Stimulated activated CD8-positive, alpha-beta memory T cell treated with anti-CD3 and anti-CD28 coated beads, Interleukin-15, amount 100 ng/mL, for 1 hour (primary cell): ENCODE measurements around the gene PLOD1.

Source experiments
- DNase-seq: peaks from one replicate; pipeline ENCODE4 v3.0.0-alpha.2; 2020; ENCODE audit warnings: low read depth

Gene PLOD1

DNA sequence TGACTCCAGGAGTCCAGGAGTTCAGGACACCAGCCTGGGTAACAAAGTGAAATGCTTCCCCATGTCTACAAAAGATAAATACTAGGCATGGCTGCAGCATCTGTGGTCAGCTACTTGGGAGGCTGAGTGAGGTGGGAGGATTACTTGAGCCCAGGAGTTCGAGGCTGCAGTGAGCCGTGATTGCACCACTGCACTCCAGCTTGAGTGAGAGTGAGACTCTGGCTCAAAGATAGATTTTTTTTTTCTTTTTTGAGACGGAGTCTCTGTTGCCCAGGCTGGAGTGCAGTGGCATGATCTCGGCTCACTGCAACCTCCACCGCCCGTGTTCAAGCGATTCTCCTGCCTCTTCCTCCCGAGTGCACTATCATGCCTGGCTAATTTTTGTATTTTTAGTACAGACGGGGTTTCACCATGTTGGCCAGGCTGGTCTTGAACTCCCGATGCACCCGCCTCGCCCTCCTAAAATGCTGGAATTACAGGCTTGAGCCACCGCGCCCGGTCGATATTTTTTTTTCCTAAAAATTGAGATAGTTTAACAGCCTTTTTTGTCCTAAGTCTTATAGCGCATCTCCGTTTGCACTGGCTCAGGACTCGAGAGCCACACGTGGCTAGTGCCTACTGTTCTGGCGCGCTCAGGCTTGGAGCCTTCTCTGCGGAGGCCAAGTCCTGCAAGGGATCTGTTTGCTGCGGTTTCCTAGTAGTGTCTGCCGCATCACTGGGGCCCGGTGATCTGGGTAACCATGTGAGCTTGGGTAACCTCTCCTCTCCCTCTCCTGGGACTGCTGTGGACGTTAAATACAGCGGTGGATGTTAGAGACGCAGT is 44.7 kb downstream of the PLOD1 start:
- DNase-seq: no peak

DNA sequence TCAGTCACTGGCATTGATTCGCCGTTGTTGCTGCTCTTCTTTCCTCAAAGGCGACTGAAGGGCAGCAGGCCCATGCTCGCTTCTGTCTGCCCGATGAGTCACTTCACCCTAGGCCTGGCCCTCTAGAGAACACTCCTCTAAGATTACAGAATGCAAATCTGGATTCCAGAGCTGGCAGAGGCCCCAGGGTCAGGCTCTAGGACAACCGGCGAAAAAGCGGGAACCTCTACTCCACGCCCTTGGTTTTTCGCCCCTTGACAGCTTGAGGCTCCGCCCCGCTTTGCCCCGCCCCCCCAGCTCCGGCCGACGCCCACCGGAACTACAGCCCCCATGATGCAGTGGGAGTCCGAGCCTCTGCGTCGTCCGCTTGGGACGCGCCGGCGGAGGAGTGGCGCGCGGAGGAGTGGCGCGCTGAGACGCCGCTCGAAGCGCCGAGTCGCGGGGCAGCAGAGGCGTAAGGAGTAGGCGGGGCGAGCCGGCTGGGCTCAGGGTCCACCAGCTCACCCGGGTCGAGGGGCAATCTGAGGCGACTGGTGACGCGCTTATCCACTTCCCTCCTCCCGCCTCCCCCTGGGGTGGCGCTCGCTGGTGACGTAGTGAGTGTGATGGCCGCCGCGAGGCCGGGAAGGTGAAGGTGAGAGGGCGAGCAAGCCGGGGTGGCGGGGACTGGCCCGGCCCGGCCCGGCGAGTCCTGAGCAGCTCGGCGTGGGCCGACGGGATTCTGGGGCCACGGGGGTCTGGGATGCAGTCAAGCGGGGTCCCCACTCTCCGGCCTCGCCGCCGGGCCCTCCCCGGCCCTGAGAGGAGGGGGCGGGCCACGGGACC is 45.5 kb downstream of the PLOD1 start, which contains the start of gene MFN2:
Gene MFN2, plus strand, starts transcription at position 594 of the 825 bp plus-strand sequence. CDS start 8,725 bp downstream, outside the sequence.
- peak; percentile 85 for DNase-seq

DNA sequence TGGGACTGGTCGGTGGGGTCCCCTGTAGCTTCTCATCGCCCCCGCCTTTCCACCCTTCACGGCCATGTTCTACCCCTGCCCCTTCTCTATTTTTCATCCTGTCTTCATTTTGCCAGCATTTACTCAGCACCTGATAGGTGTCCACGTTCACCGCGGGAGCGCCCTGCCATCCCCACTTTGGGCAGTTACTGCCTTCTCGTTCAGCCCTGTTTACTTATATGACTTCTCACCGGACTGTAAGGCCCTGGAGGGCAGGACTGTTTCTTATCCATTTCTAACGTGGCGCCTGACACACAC is 46.1 kb downstream of the PLOD1 start:
- no peak for DNase-seq

DNA sequence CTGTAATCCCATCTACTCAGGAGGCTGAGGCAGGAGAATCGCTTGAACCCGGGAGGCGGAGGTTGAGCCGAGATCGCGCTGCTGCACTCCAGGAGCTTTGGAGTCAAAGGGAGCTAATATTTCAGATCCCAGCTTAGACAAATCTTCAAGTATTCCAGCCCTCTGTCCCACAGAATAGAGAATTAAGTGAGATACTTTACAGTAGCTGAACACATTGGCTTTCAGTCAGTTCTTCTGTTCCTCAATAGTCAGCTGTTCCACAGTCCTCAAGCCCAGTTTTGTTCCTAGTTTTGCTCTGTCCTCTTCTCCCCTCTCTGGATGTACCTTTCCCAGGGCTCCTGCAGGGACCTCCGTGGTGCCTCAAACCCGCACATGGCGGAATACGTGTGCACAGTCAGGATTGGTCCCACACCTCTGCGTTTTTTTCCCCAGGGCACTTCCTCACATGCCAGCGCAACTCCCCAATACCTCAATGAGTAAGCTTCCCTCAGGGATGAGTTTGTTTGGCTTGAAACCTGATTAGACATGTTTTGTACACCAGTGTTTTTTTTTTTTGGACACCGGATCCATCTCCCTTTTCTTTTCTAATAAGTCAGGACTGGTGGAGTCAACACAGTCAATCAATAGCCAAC is 47.0 kb downstream of the PLOD1 start:
- no peak for DNase-seq

DNA sequence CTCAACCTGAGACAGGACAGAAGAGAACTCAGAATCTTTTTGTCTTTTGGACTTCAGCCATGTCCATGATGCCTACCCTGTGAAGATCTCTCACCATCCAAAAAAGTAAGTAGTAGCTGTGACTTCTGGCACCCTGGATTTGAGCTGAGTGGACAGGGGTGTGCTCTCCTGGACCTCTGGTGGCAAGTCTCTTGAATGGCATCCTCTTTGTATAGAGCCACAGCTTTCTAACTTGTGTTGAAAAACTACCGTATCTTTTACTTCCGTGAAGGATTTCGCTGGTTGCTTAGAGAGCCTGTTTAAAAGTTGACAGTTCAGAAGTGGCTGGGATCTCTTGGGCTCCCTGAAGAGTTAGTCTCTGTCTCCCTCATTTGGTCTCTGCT is 47.5 kb downstream of the PLOD1 start:
- DNase-seq: no peak

DNA sequence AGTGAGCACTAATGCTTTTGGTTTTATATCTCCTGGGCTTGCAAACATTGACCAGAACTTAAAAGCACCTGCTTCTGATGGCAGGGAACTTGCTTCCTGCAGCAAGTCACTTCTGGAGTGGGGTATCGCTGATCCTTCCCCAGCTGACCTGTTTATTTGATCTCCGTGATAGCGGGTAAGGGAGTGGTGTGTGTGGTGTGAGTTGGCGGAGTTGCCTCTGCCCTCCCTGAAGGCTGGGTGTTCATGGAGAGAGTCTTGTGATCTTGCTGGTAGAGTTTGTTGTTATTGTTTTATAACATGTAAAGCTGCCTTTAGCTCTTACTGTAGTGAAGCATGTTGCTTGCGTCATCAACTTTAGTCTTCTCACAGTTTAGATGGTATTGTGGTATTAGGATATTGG is 49.6 kb downstream of the PLOD1 start:
- no peak for DNase-seq

DNA sequence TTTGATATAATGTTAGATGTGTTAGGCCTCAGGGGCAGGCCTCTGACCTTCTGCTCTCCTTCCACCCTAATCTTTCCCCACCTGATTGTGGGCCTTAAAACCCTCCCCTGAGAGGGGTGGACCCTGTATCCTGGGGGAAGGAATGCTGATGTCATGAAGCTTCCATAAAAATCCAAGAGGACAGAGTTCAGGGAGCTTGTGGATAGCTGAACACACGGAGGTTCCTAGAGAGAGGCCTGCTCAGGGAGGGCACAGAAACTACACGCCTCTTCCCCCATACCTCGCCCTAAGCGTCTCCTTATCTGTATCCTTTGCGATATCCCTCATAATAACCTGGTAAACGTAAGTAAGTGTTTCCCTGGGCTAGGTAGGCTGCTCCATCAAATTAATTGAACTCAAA is 50.1 kb downstream of the PLOD1 start:
- no peak for DNase-seq

DNA sequence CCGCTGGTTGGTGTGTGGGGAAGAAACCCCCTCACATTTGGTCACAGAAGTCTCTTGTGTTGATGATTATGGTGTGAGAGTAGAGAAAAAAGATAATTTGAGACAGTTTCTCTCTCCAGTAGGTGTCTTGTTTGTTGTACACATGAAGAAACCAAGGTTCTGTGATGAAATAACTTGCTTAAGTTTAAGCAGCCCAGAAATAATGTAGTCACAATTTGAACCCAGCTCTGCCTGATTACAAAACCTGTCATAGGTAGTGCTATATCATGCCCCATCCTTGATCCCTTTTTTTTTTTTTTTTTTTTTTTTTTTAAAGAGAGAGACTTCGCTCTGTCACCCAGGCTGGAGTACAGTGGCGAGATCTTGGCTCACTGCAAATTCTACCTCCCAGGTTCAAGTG is 50.7 kb downstream of the PLOD1 start:
- DNase-seq: no peak

DNA sequence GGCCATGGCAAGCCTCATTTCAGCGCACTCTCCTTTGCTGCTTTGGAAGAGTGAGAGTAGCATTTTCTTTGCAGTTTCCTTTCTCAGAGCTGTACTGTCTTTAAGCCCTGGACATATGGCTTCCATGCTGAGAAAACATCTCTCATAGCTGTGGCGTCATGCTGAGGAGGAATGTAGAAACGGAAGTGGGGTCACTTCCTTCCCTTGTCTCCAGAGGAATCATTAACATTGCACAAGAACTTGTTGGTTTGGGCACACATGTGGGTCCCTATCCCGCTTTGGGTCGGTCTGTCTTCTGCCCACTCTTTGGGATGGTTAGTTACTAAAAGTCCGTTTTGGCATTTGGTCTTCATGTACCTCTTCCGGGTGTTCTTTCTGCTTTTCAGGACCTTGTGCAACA is 51.3 kb downstream of the PLOD1 start:
- DNase-seq: no peak

DNA sequence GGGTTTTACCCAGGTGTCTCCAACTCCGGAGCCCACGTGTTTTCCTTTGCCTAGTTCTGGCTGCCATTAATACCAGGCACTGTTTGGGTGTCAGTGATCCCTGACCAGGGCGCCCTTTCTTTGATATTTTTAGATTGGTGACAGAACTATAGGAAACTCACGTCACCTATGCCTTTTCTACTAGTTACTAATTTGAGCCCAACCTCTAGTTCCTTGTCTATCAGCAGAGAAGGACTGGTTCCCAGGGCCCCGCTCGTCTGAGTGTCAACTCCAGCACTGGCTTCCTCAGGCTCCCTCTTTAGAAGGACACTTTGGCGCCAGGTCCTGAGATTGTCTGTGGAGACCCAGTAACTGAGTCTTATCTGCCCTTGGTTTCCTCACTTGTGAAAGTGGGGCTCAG is 55.2 kb downstream of the PLOD1 start:
- DNase-seq: no peak

DNA sequence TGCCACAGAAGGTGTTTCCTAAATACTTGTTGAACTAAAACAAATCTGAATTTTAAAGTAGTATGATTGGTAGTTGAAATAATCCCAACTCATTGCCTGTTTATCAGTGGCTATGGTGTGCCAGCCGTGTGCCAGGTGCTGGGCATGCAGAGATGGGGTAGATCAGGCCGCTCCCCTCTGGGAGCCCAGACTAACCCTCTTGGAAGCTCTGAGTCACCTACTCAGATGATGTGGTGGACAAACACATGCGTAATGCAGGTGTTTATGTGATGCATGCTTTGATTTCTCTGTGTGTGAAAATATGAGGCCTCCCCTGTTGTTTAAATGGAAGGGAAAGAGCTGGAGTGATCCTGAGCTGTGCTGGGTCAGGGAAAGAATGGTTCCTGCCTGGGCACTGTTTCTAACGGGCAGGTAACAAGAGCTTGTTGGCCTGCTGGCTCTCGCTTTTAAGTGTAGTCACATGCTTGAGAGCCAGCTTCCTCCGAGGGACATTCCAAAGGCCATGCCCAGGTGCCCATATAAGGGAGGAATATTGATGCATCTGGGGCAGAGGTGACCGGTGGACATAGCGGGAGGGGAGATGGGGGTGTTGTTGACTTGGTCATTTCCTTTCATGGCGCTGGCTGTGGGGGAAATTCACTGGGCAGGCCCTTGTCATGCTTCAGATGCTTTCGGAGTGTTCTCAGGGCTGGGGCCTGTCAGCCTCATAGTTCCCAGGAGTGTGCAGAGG is 56.0 kb downstream of the PLOD1 start:
- no peak for DNase-seq

DNA sequence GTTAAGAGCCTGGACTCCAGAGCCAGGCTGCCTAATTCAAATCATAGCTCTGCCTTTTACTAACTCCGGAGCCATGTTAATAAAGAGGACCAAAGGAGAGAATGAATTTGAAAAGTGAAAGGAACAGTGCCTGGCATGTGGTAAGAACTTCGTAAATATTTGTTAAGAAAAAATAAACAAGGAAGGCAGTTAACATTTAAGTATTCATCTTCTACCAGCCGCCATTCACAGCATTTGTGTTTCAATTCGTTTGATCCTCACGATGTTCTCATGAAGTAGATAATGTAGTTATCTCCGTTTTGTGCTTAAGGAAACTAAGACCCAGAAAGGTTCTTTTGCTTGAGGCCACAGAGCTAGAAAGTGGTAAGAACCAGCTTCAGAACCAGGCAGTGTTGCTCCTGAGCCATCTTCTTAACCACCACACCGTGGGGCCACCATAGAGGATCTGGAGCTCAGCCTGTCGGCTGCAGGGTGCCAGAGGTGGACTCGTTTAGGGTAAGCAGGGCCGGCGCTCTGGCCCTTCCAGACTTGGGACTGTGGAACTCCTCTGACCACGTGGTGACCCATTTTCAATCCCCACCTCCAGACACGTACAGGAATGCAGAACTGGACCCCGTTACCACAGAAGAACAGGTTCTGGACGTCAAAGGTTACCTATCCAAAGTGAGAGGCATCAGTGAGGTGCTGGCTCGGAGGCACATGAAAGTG is 57.6 kb downstream of the PLOD1 start:
- no peak for DNase-seq

DNA sequence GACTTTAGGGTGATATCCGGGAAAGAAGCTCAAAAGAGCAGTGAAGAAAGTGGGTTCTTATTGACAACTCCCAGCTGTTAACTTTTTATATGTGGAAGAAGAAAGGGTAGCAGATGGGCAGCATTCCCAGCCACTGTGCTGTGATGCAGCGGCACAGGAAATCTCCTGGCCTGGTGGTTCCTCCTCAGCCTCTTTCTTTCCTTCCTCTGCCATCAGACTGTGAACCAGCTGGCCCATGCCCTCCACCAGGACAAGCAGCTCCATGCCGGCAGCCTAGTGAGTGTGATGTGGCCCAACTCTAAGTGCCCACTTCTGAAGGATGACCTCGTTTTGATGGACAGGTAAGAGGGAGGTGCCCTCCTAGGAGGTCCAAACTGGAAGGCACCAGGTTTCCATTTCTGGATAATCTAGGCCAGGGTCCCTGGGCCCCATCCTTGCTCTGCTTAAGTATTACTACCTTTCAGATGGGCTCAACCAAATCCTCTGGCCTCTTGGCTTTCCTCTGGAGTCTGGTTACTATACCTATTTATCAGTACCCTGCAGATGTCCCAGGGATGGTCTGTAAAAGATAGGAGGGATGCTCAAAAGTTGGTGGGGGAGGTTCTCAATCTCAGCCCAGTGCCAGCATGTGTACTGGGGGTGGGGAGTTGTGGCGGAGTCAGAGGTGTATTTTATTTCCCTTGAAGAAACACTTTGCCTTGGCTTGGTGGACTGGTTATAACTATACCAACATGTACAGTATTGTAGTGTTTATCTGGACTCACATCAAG is 62.7 kb downstream of the PLOD1 start:
- no peak for DNase-seq

DNA sequence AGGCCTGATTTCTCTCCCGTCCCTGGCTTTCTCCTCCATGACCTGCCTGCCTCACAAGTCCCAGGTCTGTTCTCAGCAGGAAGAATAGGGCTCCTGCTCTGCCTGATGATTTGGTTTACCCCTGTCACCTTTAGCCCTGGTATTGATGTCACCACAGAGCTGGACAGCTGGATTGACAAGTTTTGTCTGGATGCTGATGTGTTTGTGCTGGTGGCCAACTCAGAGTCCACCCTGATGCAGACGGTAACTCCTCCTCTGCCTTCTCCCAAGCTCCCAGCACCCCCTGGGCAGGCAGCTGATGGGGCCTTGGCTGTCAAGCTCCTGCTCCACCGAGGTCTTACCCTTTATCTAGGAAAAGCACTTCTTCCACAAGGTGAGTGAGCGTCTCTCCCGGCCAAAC is 64.1 kb downstream of the PLOD1 start:
- DNase-seq: no peak

DNA sequence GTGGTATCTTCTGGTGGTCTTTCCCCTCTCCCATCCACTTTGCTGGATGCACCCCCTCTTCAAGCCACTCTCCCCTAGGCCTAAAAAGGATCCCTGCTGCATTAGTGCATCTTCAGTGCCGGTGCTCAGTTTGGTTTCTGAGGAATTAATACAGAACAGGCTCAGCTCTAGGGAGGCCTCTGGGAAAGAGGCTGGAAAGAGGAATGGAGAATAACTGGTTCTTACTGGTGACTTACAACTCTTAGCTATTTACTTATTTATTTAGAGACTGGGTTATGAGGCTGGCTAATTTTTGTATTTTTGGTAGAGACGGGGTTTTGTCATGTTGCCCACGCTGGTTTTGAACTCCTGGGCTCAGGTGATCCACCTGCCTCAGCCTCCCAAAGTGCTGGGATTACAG is 64.7 kb downstream of the PLOD1 start:
- no peak for DNase-seq

DNA sequence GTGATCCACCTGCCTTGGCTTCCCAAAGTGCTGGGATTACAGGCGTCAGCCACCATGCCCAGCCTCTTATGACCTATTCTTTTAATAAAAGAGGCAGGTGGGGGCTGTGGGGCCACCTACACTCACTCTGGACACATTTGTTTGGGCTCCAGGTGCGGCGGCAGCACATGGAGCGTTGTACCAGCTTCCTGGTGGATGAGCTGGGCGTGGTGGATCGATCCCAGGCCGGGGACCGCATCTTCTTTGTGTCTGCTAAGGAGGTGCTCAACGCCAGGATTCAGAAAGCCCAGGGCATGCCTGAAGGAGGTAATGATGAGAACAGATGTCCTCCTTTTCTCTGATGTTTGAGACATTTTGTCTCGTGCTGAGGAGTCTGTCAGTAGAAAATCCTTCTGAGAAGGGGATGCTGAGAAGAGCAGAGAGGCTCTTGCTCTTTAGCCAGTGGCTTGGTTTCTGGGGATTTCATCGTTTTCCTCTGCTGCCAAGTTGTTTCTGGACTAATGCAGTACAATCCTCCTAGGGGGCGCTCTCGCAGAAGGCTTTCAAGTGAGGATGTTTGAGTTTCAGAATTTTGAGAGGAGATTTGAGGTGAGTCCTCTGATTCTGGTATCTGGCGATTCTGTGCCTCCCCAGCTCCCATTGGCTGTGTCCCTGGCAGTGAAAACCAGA is 66.9 kb downstream of the PLOD1 start:
- no peak for DNase-seq

DNA sequence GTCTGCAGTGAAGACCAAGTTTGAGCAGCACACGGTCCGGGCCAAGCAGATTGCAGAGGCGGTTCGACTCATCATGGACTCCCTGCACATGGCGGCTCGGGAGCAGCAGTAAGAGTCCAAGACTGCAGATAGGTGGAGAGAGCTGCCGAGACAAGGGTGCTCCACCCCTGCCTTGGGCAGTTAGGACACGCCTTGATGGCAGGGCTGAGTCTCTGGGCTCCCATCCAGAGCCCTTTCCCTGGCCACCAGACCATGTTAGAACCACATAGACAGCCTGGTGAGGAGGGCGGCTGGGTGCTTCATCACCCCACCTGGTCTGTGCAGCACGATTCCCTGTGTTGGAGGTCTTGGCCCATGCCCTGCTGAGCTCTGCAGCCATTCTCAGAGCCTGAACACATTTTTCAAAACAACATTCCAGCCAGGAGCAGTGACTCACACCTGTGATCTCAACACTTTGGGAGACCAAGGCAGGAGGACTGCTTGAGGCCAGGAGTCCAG is 67.5 kb downstream of the PLOD1 start:
- no peak for DNase-seq

DNA sequence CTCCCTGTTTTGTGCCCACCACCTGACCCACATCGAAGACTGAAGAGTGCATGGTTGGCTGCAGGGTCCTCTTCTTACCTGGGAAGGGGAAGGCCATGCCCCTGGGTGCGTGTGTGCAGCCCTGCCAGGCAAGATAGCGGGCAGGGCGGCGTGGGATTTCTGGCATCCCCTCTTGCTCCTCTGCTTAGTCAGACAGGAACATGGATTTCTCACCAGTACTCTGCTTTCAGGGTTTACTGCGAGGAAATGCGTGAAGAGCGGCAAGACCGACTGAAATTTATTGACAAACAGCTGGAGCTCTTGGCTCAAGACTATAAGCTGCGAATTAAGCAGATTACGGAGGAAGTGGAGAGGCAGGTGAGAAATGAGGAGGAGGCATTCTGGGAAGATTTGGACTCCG is 69.2 kb downstream of the PLOD1 start:
- no peak for DNase-seq

DNA sequence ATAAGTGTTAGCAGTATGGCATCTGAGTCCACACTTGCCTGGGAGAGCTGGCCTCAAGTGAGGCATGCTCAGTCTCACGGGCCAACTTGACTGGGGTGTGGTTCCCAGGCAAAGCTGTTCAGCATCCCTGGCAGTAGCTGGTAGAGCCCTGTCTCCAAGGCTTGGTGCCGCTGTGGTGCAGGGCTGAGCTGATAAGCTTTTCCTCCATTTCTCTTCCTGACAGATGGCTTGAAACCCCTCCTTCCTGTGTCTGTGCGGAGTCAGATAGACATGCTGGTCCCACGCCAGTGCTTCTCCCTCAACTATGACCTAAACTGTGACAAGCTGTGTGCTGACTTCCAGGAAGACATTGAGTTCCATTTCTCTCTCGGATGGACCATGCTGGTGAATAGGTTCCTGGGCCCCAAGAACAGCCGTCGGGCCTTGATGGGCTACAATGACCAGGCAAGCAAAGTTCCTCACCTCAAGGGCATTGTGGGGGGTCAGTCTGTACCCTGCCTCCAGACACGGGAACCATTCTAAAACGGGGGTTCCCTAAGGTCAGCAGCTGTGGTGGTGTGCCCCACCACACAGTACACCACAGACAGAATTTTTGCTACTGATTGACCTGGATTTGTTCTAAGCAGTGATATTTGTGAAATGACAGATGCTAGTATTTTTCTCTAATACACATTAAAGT is 71.1 kb downstream of the PLOD1 start:
- DNase-seq: no peak
